Activated CD8-positive, alpha-beta memory T cell treated with anti-CD3 and anti-CD28 coated beads for 36 hours (primary cell): ENCODE data around the gene POLD1. TPM values are rescaled to one million over a fixed set of nuclear protein-coding genes. Genes with fewer than 3 reads are reported as not detected.

ENCODE experiments used
- CTCF ChIA-PET: fragments of 350-600 bp; sonication (Branson Sonifier 250); formaldehyde crosslinking; loops from one replicate; lab custom pipeline; 2021; ENCODE audit warnings: antibody characterized with exemption; lab: Charles Lee
- POLR2A ChIA-PET: fragments of 350-600 bp; sonication (Branson Sonifier 250); formaldehyde crosslinking; loops from one replicate; lab custom pipeline; 2021; ENCODE audit warnings: antibody characterized with exemption; lab: Charles Lee
- total RNA-seq, 2 experiments: library from RNA; stranded (reverse); gene quantifications; one replicate each; pipeline ENCODE4 v1.2.3, GENCODE V29; 2021

POLD1 gene
- total RNA-seq, 2 experiments from 2014 or later: 173 to 183 TPM

DNA sequence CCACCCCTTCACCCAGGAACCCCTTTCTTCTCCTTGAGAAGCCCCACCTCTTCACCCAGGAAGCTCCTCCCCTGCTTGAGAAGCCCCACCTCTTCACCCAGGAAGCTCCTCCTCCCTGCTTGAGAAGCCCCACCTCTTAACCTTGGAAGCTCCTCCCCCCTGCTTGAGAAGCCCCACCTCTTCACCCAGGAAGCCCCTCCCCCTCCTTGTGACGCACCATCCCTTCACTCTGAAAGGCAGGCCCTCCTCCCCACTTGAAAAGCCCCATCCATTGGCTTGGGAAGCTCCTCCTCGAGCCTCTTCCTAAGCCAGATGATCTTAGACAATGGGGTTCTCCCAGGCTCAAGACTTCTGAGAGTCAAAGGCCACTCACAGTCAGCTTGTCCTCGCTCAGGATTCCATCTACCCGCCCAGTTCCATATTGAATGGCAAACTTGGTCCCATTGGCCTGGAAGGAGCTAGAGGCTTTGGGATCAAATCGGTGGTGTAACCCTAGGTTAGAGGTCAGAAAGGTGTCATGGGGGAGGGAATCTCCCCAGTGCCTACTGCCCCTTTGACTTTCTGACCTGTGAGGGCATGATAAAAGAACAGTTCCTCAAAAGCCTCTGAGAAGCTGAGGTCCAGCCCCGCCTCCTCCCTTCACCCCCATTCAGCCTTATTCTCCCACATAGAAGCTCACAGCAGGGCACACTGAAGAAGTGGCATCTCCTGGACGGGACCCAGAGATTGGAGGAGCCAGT lies 22.7 kb upstream of the POLD1 start:
- ChIA-PET CTCF (interaction anchor here (0.9 to 2.0 kb wide), 3 partner anchors 11 to 99 kb away, joined by 3 to 6 read pairs (median 4); no protein-coding TSS in a partner anchor), POLR2A (interaction anchor here (0.8 to 1.4 kb wide), 2 partner anchors 15 to 23 kb away, joined by 3 to 5 read pairs; partner anchors contain the start of genes NR1H2 and POLD1)

DNA sequence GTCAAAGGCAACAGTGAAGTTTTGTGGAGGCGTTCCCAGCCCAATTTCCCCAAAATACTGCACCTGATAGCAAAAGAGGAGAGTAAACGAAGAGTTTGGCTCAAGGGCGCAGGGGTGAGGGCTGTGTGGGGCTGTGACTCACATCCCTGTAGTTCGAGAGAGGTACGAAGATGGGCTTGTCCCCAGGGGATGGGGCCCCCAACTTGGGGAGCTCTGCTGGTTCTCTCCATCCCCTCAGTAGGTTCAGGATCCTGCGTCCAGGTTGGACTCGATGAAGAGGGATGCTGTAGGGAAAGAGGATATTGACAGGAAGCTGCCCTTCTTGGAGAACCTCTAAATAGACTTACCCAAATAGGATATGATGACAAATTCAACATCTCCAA lies 22.1 kb upstream of the POLD1 start:
- ChIA-PET POLR2A (interaction anchor here (0.8 to 1.4 kb wide), 2 partner anchors 14 to 22 kb away, joined by 3 to 5 read pairs; partner anchors contain the start of genes NR1H2 and POLD1), CTCF (interaction anchor here (0.9 to 2.0 kb wide), 3 partner anchors 12 to 99 kb away, joined by 3 to 6 read pairs (median 4); no protein-coding TSS in a partner anchor)

GRCh38 chr19:50362656-50363424 lies 21.3 kb upstream of the POLD1 start:
- ChIA-PET POLR2A (interaction anchor here (0.5 to 1.5 kb wide), 4 partner anchors 18 to 231 kb away, joined by 3 to 5 read pairs (median 4); partner anchors contain the start of gene POLD1), CTCF (interaction anchor here (0.6 to 0.9 kb wide), 2 partner anchors 13 to 165 kb away, joined by 3 to 6 read pairs; no protein-coding TSS in a partner anchor)

GRCh38 chr19:50365434-50366306 lies 18.5 kb upstream of the POLD1 start, which contains the start of gene NAPSA:
Gene NAPSA (minus strand): TSS chr19:50365639. CDS start chr19:50365621, 18 bp downstream.
- CTCF ChIA-PET: interaction anchor here (0.6 to 1.2 kb wide), 2 partner anchors 30 to 97 kb away, joined by 3 read pairs; no protein-coding TSS in a partner anchor
- POLR2A ChIA-PET: interaction anchor here (0.9 kb wide), 1 partner anchor 18 kb away, joined by 3 read pairs; no protein-coding TSS in a partner anchor

DNA sequence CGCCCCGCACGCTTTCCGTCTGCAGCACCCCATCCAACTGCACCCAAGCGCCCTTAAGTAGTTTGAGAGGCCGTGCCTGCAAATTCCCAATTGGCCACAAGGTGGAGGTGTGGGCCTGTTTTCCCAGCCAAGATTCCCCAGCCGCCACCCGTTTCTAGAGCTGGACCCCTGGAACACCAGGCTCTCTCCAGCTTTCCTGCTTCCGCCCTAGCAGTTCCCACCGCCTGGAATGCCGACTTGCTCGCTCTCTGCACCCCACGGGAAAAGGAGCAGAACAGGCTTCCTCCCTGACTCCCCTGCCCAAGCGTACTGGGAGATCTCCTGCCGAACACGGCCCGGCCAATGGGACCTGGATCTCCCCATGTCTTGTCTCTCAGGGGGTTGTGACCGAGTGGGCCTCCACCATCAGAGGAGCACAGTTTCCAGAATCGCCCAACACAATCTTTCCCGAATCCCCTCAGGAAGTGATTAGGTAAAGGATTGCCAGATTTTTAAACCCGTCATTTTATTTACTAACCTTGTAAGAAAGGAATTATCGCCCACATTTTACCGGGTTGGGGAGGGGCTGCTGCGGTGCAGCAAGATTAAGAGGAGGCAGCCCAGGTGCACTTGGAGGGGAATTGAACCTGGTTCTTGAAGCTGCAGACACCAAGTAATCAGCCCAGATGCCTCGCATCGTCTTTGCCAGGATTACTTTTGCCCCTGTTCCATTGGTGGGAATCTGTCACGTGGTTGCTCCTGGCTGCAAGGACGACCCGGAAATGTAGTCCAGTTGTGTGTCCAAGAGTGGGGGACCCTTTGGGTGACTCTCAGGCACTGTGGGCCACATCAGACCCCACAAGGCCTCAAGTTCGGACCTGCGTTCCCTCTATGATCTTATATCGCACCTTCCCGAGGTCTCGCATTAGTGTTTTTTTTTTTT lies 15.2 kb upstream of the POLD1 start:
- ChIA-PET POLR2A (interaction anchor here (1.0 to 1.1 kb wide), 2 partner anchors 11 to 15 kb away, joined by 3 to 6 read pairs; partner anchors contain the start of gene POLD1), CTCF (interaction anchor here (0.6 to 2.3 kb wide), 10 partner anchors 9 to 187 kb away, joined by 3 to 14 read pairs (median 4); no protein-coding TSS in a partner anchor)

DNA sequence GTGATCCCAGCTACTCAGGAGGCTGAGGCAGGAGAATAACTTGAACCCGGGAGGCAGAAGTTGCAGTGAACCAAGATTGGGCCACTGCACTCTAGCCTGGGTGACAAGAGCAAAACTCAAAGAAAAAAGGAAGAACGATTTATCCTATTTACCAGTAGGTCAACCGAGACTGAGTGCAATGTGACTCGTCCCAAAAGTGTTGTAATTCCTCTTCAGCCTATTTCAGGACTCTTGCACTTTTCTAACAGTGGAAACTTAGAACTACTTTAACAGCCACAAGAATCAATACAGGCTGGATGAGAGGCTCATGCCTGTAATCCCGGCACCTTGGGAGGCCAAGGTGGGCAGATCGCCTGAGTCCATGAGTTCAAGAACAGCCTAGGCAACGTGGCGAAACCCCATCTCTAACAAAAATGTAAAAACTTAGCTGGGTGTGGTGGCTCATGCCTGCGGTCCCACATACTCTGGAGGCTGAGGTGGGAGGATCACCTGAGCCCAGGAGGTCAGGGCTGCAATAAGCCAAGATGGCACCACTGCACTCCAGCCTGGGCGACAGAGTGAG lies 12.2 kb upstream of the POLD1 start:
- ChIA-PET CTCF (interaction anchor here (1.1 kb wide), 1 partner anchor 15 kb away, joined by 3 read pairs; no protein-coding TSS in a partner anchor), POLR2A (no interaction called here)

DNA sequence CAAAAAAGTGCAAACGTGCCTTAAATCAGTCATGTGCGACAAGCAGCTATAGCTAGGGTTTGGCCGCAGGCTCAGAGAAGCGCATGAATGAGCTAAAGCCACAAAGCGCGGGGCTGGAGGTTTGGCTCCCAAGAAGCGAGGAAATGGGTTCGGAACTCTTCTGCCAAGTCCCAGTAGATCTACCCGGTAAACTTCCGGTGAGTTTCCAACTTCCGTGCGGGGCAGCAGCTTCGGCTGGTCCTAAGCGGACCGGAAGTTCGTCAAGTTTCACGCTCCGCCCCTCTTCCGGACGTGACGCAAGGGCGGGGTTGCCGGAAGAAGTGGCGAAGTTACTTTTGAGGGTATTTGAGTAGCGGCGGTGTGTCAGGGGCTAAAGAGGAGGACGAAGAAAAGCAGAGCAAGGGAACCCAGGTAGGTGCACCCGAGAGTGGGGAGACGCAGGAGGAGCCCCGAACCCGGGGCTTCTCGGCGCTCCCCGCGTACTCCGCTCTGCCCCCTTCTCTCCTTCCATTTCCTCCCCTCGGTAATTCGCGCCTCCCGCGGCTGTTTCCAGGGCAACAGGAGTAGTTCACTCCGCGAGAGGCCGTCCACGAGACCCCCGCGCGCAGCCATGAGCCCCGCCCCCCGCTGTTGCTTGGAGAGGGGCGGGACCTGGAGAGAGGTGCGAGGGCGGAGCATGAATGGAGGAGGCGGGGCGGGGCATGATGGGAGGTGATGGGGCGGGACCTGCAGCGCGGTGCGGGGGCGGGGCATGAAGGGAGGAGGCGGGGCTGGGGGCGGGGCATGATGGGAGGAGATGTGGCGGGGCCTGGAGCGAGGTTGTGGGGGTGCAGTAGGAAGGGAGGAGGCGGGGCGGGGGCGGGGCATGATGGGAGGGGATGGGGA lies 7.7 kb upstream of the POLD1 start, which contains the start of gene NR1H2:
NR1H2 (plus strand) TSS at position 292 of the 885 bp plus-strand sequence. CDS start 1,149 bp downstream, outside the sequence.
- CTCF ChIA-PET: interaction anchor here (0.9 to 2.4 kb wide), 4 partner anchors 8 to 19 kb away, joined by 3 to 12 read pairs (median 6); partner anchors contain the start of gene POLD1
- POLR2A ChIA-PET: interaction anchor here (0.8 to 2.1 kb wide), 5 partner anchors 8 to 135 kb away, joined by 3 to 6 read pairs (median 4); partner anchors contain the start of gene JOSD2

DNA sequence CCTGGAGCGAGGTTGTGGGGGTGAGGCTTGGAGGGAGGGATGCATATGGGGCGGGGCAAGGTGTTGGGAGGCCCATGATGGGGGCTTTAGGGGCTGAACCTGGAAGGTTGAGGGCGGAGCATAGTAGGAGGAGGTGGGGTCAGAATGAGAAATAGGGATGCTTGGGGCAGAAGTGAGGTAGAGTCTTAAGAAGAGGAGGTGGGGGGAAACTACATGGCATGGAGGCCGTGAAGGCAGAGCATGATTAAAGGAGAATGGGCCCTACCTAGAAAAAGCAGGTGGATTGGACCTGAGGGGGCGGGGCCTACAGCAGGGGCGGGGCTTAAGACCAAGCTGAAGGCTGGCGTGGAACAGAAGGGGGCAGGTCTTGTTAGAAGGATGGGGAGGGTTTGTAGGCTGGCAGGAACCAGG lies 7.1 kb upstream of the POLD1 start:
- ChIA-PET POLR2A (no interaction called here), CTCF (interaction anchor here (2.1 kb wide), 1 partner anchor 20 kb away, joined by 7 read pairs; no protein-coding TSS in a partner anchor)

GRCh38 chr19:50377517-50377916 lies 6.6 kb upstream of the POLD1 start:
- CTCF ChIA-PET: interaction anchor here (1.1 to 2.1 kb wide), 2 partner anchors 9 to 20 kb away, joined by 3 to 7 read pairs; no protein-coding TSS in a partner anchor
- POLR2A ChIA-PET: no interaction called here

- CTCF ChIA-PET: interaction anchor here (1.1 kb wide), 1 partner anchor 10 kb away, joined by 3 read pairs; no protein-coding TSS in a partner anchor
- POLR2A ChIA-PET: no interaction called here
Measured at GRCh38 chr19:50378169-50378862, 5.8 kb upstream of the POLD1 start.

DNA sequence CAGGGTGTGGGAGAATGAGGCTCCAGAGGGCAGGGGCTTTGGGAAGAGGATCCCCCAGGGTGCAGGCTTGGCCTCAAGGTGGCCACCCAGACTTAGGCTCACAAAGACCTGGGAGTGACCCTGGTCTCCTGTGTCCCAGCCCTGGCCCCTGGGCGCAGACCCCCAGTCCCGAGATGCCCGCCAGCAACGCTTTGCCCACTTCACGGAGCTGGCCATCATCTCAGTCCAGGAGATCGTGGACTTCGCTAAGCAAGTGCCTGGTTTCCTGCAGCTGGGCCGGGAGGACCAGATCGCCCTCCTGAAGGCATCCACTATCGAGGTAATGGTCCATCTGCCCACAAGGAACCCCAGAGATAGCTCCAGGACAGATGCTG lies 5.3 kb upstream of the POLD1 start:
- POLR2A ChIA-PET: interaction anchor here (0.5 kb wide), 1 partner anchor 15 kb away, joined by 4 read pairs; no protein-coding TSS in a partner anchor
- CTCF ChIA-PET: no interaction called here

DNA sequence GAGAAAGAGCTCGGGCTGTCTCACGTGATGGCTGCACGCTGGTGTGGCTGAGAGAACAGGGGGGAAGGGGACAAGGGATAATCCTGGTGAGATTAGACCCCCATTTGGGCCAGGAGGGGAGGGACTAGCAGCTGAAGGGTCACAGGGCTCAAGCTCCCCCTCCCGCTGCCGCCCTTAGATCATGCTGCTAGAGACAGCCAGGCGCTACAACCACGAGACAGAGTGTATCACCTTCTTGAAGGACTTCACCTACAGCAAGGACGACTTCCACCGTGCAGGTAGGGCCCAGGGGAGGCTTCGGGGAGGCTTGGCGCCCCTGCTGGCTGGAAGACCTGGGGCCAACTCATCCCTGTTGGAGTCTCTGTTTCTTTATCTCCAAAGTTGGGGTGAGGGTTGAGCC lies 4.5 kb upstream of the POLD1 start:
- POLR2A ChIA-PET: interaction anchor here (0.5 kb wide), 1 partner anchor 15 kb away, joined by 4 read pairs; no protein-coding TSS in a partner anchor
- CTCF ChIA-PET: no interaction called here

- ChIA-PET CTCF (no interaction called here), POLR2A (interaction anchor here (1.0 kb wide), 1 partner anchor 16 kb away, joined by 3 read pairs; no protein-coding TSS in a partner anchor)
Measured at GRCh38 chr19:50380137-50380536, 4.0 kb upstream of the POLD1 start.

DNA sequence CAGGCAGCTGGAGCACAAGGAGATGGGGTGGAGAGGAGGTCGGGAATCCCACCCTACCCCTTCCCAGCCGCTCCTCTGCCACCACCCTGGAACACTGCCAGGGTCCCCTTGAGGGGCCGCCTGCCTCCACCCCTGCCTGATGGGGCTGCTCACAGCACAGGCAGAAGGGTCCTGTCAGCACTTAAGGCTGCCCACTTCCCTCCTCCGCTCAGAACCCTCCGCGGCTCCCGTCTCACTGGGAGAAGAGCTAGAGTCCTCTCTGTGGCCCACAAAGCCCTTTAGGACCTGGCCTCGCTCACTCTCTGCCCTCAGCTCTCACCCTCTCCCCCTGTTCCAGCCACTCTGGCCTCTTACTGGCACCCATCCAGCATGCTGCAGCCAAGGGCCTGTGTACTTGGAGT lies 3.4 kb upstream of the POLD1 start:
- ChIA-PET POLR2A (interaction anchor here (1.0 kb wide), 1 partner anchor 17 kb away, joined by 3 read pairs; no protein-coding TSS in a partner anchor), CTCF (no interaction called here)
